Kidney (tissue), 14 donors: ENCODE data around the gene TDRKH. TPM values are rescaled to one million over a fixed set of nuclear protein-coding genes. Genes with fewer than 3 reads are reported as not detected.

ENCODE experiments used
- DNase-seq, 5 donors: peaks; one replicate each; pipeline ENCODE4 v3.0.0-alpha.2; 2013 to 2020
- FAIRE-seq: peaks from 2 replicates; lab custom pipeline; 2012; peaks lifted over from hg19 to GRCh38; lab: Jason Lieb, UNC
- H3K27ac ChIP-seq, 2 donors: one replicate each; pipeline ENCODE4 v1.7.0; 2013; ENCODE audit warnings: low read depth in 2 of 2, low read length in 2 of 2, inconsistent platforms in 1 of 2
- H3K27me3 ChIP-seq: one replicate; pipeline ENCODE4 v1.7.1; 2013; ENCODE audit warnings: low read length, inconsistent platforms; ENCODE audit not compliant: control insufficient read depth, insufficient read depth
- H3K36me3 ChIP-seq, 3 donors: one replicate each; pipeline versions ENCODE4 v1.7.0 to v1.7.1; 2013; ENCODE audit warnings: low read length in 3 of 3, control low read depth in 1 of 3, inconsistent platforms in 1 of 3; ENCODE audit not compliant: insufficient read depth in 3 of 3, control insufficient read depth in 2 of 3
- H3K4me1 ChIP-seq, 3 donors: one replicate each; pipeline versions ENCODE4 v1.7.0 to v1.7.1; 2013; ENCODE audit warnings: low read length in 3 of 3, inconsistent platforms in 1 of 3, low read depth in 1 of 3; ENCODE audit not compliant: control insufficient read depth in 2 of 3, insufficient read depth in 2 of 3
- H3K4me3 ChIP-seq, 3 donors: one replicate each; pipeline versions ENCODE4 v1.7.0 to v1.8.1; 2013; ENCODE audit warnings: low read length in 3 of 3, control low read depth in 1 of 3, inconsistent platforms in 1 of 3
- H3K9ac ChIP-seq, 3 donors: one replicate each; pipeline versions ENCODE4 v1.7.0 to v1.7.1; 2013; ENCODE audit warnings: low read length in 3 of 3, control low read depth in 1 of 3, inconsistent platforms in 1 of 3
- H3K9me3 ChIP-seq, 3 donors: one replicate each; pipeline versions ENCODE4 v1.7.0 to v1.7.1; 2013; ENCODE audit warnings: low read length in 3 of 3, control low read depth in 1 of 3, inconsistent platforms in 1 of 3; ENCODE audit not compliant: control insufficient read depth in 2 of 3, insufficient read depth in 1 of 3
- intact Hi-C: fragments of 100-400 bp; cut with DNase I; formaldehyde crosslinking; loops from one replicate; pipeline ENCODE4 v1.11.1; 2022
- polyA plus RNA-seq: library from polyadenylated mRNA; stranded (reverse); fragments of 350-450 nt; fragmentation: Illumina TruSeq; extraction: RNeasy Lipid Tissue Mini Kit (QIAGEN cat#74804); gene quantifications from one replicate; pipeline ENCODE4 v1.2.3, GENCODE V29; 2014; ENCODE audit warnings: low read depth, low replicate concordance; ENCODE audit not compliant: insufficient read depth
- total RNA-seq: library from RNA; stranded (reverse); fragmentation: NEBNext Ultra II Directional; extraction: Animal tissue kit (Norgen Biotek cat#: 25700); gene quantifications from one replicate; pipeline ENCODE4 v1.2.1, GENCODE V29; 2021
- TF ChIP-seq, protein P1 (sequence below): IDR thresholded peaks from 3 replicates; pipeline ENCODE4 v1.5.1; 2012; ENCODE audit warnings: mild to moderate bottlenecking, moderate library complexity, borderline replicate concordance; ENCODE audit not compliant: insufficient read depth; ENCODE audit errors: extremely low read depth
- donor health status: control.
- donor health status: control.
- donor health status: control.
- donor health status: control.
- donor health status: control.
- donor health status: DM: yes; HTN: yes; CAD: no.
- donor health status: Normal renal cell carcinoma (clear cell type).

The TDRKH gene
- total and polyA plus RNA-seq, 2 donors from 2014 or later = 5.3 to 13.5 TPM

DNA sequence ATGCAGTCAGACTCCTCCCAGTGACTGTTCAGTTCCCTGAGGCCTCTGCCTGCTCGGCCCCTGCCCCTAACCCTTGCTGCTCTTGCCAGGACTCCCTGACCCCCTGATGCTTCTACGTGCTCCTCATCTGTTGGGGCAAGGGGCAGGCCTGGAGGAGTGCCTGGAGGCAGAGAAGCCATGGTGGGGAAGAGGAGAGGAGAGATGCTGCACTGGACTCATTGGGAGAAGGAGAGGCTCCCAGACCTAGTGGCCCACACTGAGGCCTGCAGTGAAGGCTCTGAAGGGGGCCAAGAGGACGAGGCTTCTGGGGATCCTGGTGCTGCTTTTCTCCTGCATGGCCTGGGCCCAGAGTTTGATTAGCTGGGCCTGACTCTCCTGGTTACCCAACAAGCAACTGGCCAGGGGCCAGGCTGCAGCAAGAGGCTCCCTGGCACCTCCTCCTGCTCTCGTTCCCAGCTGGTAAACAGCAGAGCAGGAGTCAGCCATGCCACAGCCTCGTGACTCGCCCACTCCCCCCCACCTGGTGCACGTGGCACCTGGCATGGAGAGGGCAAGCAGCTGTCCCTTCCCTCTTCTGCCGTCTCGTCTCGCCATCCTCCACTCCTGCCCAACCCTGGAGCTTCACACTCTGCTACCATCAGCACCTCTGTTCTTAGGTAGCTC, 42.1 kb upstream of the TDRKH start:
- FAIRE-seq = no peak
- intact Hi-C loops = no loop called here
- Histone ChIP-seq H3K27ac (peak overlapping the region; percentile 92 to 98), H3K4me1 (peaks cover 0 to 45% (median 36%) of the 10 kb centered on the region in 3 donors), H3K9ac (peak overlapping the region in 1 of 3 donors; percentile 100), H3K36me3 (peaks cover 0 to 5% (median 0%) of the 10 kb centered on the region in 3 donors), H3K9me3 (no peaks in the 10 kb centered on the region), H3K27me3 (peaks cover 4% of the 10 kb centered on the region), H3K4me3 (peak overlapping the region in 2 of 3 donors; percentile 36 to 97)
- TF ChIP-seq, protein P1, sequence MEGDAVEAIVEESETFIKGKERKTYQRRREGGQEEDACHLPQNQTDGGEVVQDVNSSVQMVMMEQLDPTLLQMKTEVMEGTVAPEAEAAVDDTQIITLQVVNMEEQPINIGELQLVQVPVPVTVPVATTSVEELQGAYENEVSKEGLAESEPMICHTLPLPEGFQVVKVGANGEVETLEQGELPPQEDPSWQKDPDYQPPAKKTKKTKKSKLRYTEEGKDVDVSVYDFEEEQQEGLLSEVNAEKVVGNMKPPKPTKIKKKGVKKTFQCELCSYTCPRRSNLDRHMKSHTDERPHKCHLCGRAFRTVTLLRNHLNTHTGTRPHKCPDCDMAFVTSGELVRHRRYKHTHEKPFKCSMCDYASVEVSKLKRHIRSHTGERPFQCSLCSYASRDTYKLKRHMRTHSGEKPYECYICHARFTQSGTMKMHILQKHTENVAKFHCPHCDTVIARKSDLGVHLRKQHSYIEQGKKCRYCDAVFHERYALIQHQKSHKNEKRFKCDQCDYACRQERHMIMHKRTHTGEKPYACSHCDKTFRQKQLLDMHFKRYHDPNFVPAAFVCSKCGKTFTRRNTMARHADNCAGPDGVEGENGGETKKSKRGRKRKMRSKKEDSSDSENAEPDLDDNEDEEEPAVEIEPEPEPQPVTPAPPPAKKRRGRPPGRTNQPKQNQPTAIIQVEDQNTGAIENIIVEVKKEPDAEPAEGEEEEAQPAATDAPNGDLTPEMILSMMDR = no peak
- DNase-seq = peak in 2 of 5 donors; percentile 53 to 95

DNA sequence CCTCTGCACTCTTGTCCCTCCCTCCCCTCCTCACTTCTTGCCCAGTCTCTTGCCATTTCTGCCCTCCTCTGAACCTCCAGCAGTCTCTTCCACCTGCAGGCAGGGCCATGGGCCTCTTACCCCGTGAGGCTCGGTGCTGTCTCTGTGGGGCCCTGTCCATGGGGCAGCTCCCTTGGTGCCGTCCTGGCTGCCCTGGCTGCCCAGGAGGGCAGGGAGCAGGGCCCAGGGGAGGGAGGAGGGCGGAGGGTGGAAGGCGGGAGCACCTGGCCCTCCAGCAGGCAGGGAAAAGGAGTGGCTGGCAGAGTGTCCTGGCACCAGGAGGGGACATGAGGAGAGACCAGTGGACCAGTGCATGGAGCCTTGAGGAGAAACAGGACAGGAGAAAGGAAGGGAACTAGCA, 41.3 kb upstream of the TDRKH start, which contains the start of gene RORC:
TSS of gene RORC (minus strand) at position 198 of the 400 bp plus-strand sequence. CDS start at position 160, 38 bp downstream.
- Histone ChIP-seq H3K4me1 (peaks cover 0 to 38% (median 34%) of the 10 kb centered on the region in 3 donors), H3K27me3 (no peaks in the 10 kb centered on the region), H3K9me3 (no peaks in the 10 kb centered on the region), H3K9ac (peak within 1 kb of the TSS in 2 of 3 donors; percentile 94 to 100), H3K4me3 (peak within 1 kb of the TSS in 2 of 3 donors; percentile 90 to 97), H3K27ac (peak within 1 kb of the TSS; percentile 92 to 98), H3K36me3 (peaks cover 0 to 5% (median 0%) of the 10 kb centered on the region in 3 donors)
- FAIRE-seq (no peak), DNase-seq (peak in 1 of 5 donors; percentile 90)
- TF ChIP-seq, protein P1 = no peak
- intact Hi-C loops = no loop called here

DNA sequence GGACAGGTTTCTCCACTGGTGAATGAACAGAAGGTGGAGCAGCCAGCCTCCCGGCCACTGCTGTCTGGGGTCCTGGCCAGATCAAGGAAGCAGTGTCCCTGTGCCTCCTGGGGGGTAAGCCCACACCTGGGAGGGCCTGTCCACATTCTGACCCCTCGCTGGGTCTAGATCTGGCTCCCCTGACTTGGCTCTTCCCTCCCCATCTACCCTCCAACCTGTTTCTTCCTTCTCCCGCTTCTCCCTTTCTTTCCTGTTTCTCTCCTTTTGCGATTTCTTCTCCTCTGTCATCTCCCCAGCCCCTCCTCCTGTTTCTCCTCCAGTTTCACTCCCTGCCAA, 40.9 kb upstream of the TDRKH start:
- intact Hi-C loops = no loop called here
- DNase-seq (no peak), FAIRE-seq (no peak)
- Histone ChIP-seq H3K27ac (peak overlapping the region; percentile 92 to 98), H3K4me3 (peak overlapping the region in 2 of 3 donors; percentile 90 to 97), H3K36me3 (peaks cover 0 to 5% (median 0%) of the 10 kb centered on the region in 3 donors), H3K27me3 (no peaks in the 10 kb centered on the region), H3K9ac (peak overlapping the region in 2 of 3 donors; percentile 94 to 100), H3K9me3 (no peaks in the 10 kb centered on the region), H3K4me1 (peaks cover 0 to 34% (median 34%) of the 10 kb centered on the region in 3 donors)
- TF ChIP-seq, protein P1 = no peak
